ENCODE data around the gene SYNPO.

SYNPO gene

GRCh38 chr5:150640311-150641005, at the start of gene SYNPO:
Gene SYNPO, plus strand, starts transcription at chr5:150640660. Its CDS starts 7,616 bp downstream, at chr5:150648276.
- DNase-seq (ENCODE audit: low read depth): peak; percentile 73
- no peak for TF ChIP-seq CTCF (conservative IDR thresholded peaks at IDR 0.05; ENCODE audit: low read depth, low read length)
- peak within 1 kb of the TSS; percentile 65 for H3K4me3 ChIP-seq (ENCODE audit: low read length)

GRCh38 chr5:150590979-150591695, 49.3 kb upstream of the SYNPO start:
- no peak overlapping the region for H3K4me3 ChIP-seq (ENCODE audit: low read length)
- no peak for DNase-seq (ENCODE audit: low read depth)
- no peak for TF ChIP-seq CTCF (conservative IDR thresholded peaks at IDR 0.05; ENCODE audit: low read depth, low read length)

- H3K4me3 ChIP-seq (ENCODE audit: low read length): no peak overlapping the region
- no peak for TF ChIP-seq CTCF (conservative IDR thresholded peaks at IDR 0.05; ENCODE audit: low read depth, low read length)
- DNase-seq (ENCODE audit: low read depth): no peak
These were observed 46.9 kb upstream of the SYNPO start for GRCh38 chr5:150593593-150593992.

GRCh38 chr5:150593996-150594395, 46.5 kb upstream of the SYNPO start:
- no peak overlapping the region for H3K4me3 ChIP-seq (ENCODE audit: low read length)
- TF ChIP-seq CTCF (conservative IDR thresholded peaks at IDR 0.05; ENCODE audit: low read depth, low read length): no peak
- DNase-seq (ENCODE audit: low read depth): no peak

- no peak for DNase-seq (ENCODE audit: low read depth)
- no peak overlapping the region for H3K4me3 ChIP-seq (ENCODE audit: low read length)
These were observed 44.9 kb upstream of the SYNPO start for GRCh38 chr5:150595466-150596031.

GRCh38 chr5:150596313-150596712, 44.1 kb upstream of the SYNPO start:
- no peak for TF ChIP-seq CTCF (conservative IDR thresholded peaks at IDR 0.05; ENCODE audit: low read depth, low read length)
- DNase-seq (ENCODE audit: low read depth): no peak

More at GRCh38 chr5:150595466-150596031, 44.9 kb upstream of the SYNPO start:
- no peak for TF ChIP-seq CTCF (conservative IDR thresholded peaks at IDR 0.05; ENCODE audit: low read depth, low read length)

More at GRCh38 chr5:150596313-150596712, 44.1 kb upstream of the SYNPO start:
- no peak overlapping the region for H3K4me3 ChIP-seq (ENCODE audit: low read length)

Data from retinal pigment epithelial cell (primary cell).